GM19397 (cell line): ENCODE measurements around the gene VEGFA.

Experiments
- ATAC-seq: cut with Tn5 transposase; IDR thresholded peaks from one replicate; pipeline ENCODE4 v1.9.1; 2021; ENCODE audit warnings: mild to moderate bottlenecking, moderate library complexity; ENCODE audit not compliant: unreplicated experiment

Gene VEGFA

DNA sequence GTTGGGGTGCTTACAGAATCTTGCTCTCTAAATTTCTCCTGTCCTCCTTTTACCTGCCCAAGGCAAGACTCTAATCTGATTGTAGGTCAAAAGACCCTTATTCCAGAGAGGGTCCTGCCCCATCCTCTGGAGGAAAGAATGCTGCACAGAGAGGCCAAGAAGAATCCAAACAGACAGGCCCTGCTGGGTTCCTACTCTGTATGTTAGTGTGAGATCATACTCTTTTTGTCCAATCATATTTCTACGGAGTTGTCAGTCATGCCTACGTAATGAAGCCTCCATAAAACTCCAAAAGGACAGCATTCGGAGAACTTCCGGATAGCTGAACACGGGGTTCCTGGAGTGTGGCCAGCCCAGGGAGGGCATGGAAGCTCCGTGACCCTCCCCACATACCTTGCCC, 50.5 kb downstream of the VEGFA start:
- no peak for ATAC-seq

- no peak for ATAC-seq
These were observed 51.3 kb downstream of the VEGFA start for GRCh38 chr6:43821101-43821886.

- ATAC-seq, result no peak
These were observed 53.4 kb downstream of the VEGFA start for GRCh38 chr6:43823390-43823789.

GRCh38 chr6:43823879-43824702, 54.1 kb downstream of the VEGFA start:
- ATAC-seq, result no peak

DNA sequence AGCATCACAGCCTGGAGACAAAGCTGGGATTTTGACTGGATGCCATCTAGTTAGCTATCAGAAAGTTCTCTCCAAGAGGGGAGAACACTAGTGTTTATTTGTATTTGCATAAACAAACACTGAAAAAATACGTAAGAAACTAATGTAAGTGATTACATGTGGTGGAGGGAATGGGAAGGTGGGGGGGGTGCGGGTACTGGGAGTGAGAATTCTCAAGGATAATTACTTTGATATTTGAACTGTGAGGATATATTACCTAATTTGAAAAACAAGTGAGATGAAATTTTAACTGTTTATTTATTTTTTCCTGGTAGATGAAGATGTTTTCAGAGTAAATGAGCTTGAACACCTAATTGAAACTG, 54.7 kb downstream of the VEGFA start:
- no peak for ATAC-seq

DNA sequence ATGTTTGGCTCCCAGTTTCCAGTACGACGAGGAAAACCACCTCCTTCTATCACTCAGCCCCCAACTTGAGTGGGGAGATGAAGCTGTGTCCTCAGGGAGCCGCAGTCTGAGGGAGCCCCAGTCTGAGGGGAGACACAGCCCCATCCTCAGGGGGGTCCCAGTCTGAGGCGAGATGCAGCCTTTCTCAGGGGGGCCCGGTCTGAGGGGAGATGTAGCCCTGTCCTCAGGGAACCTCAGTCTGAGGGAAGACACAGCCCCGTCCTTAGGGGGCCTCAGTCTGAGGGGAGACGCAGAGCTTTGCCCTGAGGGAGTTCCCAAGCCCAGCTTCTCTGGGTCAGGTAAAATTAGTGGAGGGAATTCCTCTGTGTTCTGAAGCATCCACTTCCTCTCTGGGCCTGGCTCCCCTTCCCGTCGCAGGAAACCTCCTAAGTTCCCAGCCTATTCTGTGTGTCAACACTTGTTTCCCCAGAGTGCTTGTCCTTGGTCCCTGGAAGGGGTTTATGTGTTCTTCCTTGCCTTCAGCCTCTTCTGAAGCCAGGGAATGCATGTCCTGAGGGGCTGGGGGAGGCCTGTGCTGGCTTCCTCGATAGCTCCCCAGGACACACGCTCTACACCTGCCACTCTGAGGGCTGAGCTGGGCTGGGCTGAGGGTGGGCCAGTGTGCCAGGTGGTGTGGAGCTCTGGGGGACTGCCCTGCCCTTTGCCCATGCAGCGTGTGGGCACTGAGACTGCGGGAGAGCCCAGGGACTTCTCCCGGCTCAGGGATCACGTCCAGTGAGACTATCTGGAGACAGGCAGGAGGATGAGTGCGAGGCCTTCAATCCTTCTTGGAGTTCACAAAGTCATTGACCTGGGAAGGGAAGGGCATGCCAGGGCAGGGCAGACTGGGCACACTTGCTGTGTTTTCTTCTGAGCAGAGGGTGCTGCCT, 55.4 kb downstream of the VEGFA start:
- ATAC-seq, result no peak

- ATAC-seq, result no peak
These were observed 56.7 kb downstream of the VEGFA start for GRCh38 chr6:43826730-43827129.

GRCh38 chr6:43827898-43828297, 57.9 kb downstream of the VEGFA start:
- ATAC-seq, result no peak

DNA sequence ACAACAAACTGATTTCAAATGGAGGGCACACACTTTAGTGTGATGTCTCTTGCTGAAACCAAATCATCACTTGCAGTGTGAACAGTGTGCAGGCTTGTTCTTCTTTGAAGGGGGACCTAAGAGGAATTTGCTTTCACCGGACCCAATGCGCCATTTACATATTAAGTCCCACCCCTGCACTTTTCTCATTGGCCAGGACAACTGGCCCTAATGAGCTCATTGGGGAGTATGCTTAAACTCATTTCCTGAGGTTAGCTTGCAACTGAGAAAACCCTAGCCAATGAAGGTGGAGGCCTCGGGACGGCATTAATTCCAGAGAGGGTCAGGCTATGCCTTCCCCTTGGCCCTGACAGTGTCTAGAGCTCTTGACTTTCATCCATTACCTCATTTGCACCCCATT, 58.7 kb downstream of the VEGFA start:
- ATAC-seq, result no peak

DNA sequence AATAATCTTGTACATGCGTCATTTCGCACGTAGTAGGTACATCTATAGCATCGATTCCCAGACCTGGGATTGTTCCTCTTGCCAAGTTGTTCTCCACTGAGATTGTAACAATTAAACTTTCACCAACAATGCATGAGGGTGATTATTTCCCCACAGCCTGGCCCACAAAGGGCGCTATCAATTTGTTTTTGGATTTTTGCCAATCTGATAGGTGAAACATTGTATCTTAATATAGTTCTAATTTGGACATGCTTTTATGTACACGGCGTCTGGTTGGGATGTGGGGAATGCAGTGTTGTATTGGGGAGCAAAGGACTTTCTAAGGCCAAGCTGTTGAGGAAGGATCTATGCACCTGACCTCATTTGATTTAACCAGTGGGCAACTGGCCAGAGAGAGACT, 59.5 kb downstream of the VEGFA start:
- no peak for ATAC-seq

DNA sequence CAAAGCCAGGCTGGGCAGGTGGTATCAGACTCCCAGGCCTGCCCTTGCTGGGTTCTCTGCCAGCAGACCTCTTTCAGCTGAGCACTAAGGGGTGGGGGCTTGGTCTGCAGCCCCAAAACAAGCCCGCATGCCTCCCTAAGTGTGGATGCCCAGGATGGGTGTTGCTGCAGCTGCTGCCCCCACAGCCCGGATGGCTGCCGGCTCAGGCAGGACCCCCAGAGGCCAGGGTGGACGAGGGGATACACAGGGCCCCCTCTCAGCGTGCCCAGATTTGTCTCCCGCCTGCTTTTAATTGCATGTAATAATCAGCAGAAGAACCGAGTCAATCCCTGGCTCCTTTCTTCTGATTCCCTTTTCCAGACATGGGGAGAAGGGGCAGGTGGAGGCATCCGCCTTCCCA, 60.8 kb downstream of the VEGFA start:
- ATAC-seq, result no peak

DNA sequence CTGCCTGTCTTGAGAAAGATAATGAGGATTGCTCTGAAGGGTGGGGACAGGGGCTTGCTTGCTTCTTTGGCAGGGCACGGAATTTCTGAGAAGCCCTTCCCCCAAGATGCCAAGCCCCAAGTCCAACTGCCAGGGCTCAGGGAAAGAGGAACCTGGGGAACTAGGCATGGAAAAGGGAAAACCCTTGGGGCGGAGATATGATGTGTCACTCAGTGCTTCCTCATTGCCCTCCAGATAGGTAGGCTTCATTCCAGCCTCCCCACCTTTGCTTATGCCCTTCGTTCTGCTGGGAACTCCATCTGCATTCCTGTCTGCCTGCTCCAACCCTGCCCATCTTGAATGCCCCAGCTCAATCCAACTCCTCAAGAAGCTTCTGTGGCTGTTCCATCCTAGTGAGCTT, 61.2 kb downstream of the VEGFA start:
- ATAC-seq, result no peak

DNA sequence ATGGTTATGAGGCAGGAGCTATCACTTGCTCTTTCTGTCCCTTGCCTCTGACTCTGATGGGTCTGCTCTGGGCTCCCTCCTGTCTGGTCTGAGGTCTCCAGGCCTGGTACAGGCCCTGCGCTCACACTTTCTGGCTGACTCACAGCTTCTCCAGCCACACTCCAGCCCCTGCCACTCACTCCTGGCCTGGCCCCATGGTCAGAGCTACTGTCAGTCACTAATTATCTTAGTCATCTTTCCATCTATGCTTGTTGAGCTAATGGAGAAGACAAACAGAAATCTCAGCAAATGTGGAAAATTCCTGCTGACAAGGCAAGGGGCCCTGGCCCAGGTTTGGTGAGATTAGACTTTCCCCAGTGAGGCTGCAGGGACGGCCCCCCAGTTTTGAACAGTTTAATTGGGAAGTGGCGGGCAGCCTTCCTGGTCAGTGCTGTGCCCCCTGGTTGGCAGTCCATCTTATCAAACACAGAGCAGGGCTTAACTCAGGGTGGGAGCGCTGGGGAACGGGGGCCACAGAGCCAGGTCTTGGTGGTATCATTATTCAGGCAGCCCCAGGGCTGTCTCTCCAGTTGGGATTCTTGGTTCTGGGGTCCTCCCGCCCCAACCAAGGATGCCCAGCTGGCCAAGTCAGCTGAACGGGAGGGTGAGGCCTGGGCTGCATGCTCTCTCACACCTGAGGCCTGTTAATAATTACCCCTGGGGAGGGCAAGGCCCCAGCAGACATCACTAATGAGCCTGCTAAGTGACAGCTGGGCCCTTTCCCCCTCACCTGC, 63.4 kb downstream of the VEGFA start:
- ATAC-seq, result no peak

DNA sequence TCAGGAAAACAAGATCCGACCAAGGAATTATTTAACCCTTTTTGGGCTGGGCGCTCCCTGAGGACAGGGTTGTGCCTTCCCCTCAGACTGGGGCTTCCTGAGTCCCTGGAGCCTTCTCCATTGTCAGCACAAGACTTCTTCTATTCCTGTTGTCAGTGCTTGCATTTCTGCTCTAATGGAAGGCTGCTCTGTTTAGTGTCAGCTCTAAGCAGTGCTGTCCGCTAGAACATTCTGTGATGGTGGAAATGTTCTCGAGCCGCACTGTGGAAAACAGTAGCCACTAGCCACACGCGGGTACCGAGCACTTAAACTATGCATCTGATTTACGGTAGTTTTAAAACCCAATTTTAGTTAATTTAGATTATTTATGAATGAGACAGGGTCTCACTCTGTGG, 64.0 kb downstream of the VEGFA start:
- ATAC-seq, result no peak

GRCh38 chr6:43834528-43835155, 64.6 kb downstream of the VEGFA start:
- ATAC-seq, result no peak

DNA sequence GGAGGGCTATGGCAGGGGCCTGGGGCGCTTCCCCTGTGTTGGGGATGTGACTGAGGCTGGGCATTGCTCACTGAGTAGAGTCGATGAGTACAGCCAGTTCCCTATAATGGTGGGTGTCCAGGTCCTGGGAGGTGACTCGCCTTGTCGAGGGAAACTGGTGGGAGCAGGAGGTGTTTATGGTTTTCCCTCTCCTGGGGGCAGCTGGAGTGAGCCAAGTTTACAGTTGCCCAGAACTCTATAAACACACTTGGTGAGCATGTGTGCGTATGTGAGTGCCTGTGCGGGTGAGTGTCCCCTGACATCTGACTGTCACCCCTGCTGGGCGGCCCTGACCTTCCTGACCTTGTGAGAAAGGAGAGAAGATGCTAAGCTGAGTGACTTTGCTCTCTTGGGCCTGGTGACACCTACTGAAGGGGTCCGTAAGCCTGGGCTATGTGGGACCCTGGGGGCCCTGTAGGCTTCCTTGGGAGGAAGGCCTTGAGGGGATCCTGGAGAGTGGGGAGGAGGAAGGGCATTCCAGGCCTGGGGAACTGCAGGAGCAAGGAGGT, 65.9 kb downstream of the VEGFA start:
- no peak for ATAC-seq
